ENCODE measurements around the gene TNNC2.
"Not testable (repeated sequence)": the region's sequence is repeated elsewhere in the genome, so short reads cannot be mapped to it uniquely, and the experiment has no call there.

Gene TNNC2

GRCh38 chr20:45848969-45849582, 22.0 kb upstream of the TNNC2 start:
- DNase-seq (ENCODE audit: low read depth in 2 of 2): no peak

GRCh38 chr20:45848421-45848820, 21.3 kb upstream of the TNNC2 start:
- no peak for DNase-seq (ENCODE audit: low read depth in 2 of 2)

- DNase-seq (ENCODE audit: low read depth in 2 of 2): no peak
Measured at GRCh38 chr20:45845452-45845851, 18.3 kb upstream of the TNNC2 start.

GRCh38 chr20:45843506-45843905, 16.4 kb upstream of the TNNC2 start:
- no peak for DNase-seq (ENCODE audit: low read depth in 2 of 2)

GRCh38 chr20:45842169-45842812, 15.2 kb upstream of the TNNC2 start:
- DNase-seq (ENCODE audit: low read depth in 2 of 2): no peak

- DNase-seq (ENCODE audit: low read depth in 2 of 2): no peak
Measured at GRCh38 chr20:45841407-45842129, 14.5 kb upstream of the TNNC2 start.

- no peak for DNase-seq (ENCODE audit: low read depth in 2 of 2)
Measured at GRCh38 chr20:45840700-45841198, 13.6 kb upstream of the TNNC2 start.

- DNase-seq (ENCODE audit: low read depth in 2 of 2): no peak
Measured at GRCh38 chr20:45836841-45837240, 9.7 kb upstream of the TNNC2 start.

- no peak for DNase-seq (ENCODE audit: low read depth in 2 of 2)
Measured at GRCh38 chr20:45835825-45836224, 8.7 kb upstream of the TNNC2 start.

- DNase-seq (ENCODE audit: low read depth in 2 of 2): no peak
Measured at GRCh38 chr20:45835329-45835765, 8.2 kb upstream of the TNNC2 start.

GRCh38 chr20:45834797-45835161, 7.7 kb upstream of the TNNC2 start:
- DNase-seq (ENCODE audit: low read depth in 2 of 2): no peak

- no peak for DNase-seq (ENCODE audit: low read depth in 2 of 2)
Measured at GRCh38 chr20:45833883-45834796, 7.0 kb upstream of the TNNC2 start.

GRCh38 chr20:45833030-45833882, 6.1 kb upstream of the TNNC2 start, which contains the start of gene SNX21:
Gene SNX21 (plus strand): TSS chr20:45833799. CDS start chr20:45833920, 121 bp downstream.
- no peak for DNase-seq (ENCODE audit: low read depth in 2 of 2)

GRCh38 chr20:45832619-45833018, 5.5 kb upstream of the TNNC2 start:
- no peak for DNase-seq (ENCODE audit: low read depth in 2 of 2)

- DNase-seq (ENCODE audit: low read depth in 2 of 2): not testable (repeated sequence)
Measured at GRCh38 chr20:45829673-45830106, 2.6 kb upstream of the TNNC2 start.

- no peak for DNase-seq (ENCODE audit: low read depth in 2 of 2)
Measured at GRCh38 chr20:45828589-45828988, 1.5 kb upstream of the TNNC2 start.

GRCh38 chr20:45827712-45828111, 600 bp upstream of the TNNC2 start:
- DNase-seq (ENCODE audit: low read depth in 2 of 2): no peak

- DNase-seq (ENCODE audit: low read depth in 2 of 2): no peak
Measured at GRCh38 chr20:45826381-45827019, 612 bp downstream of the TNNC2 start.

GRCh38 chr20:45823949-45824835, 2.9 kb downstream of the TNNC2 start:
- DNase-seq (ENCODE audit: low read depth in 2 of 2): peak in 1 of 2 donors; percentile 27
